Keratinocyte (primary cell): ENCODE data around the gene ENTPD2. TPM values are rescaled to one million over a fixed set of nuclear protein-coding genes. Genes with fewer than 3 reads are reported as not detected.

ENCODE experiments used
- DNase-seq: peaks from one replicate; pipeline ENCODE4 v3.0.0-alpha.2; 2011; ENCODE audit warnings: low read depth, missing footprints, low spot score
- FAIRE-seq: peaks from 2 replicates; lab custom pipeline; 2011; peaks lifted over from hg19 to GRCh38; lab: Jason Lieb, UNC
- H2AFZ ChIP-seq: 2 replicates; pipeline ENCODE4 v1.6.0; 2012; ENCODE audit warnings: low read length, control low read depth, inconsistent platforms; ENCODE audit not compliant: control insufficient read depth
- H3K27ac ChIP-seq: 2 replicates; pipeline ENCODE4 v1.5.1; 2011; ENCODE audit warnings: low read length; ENCODE audit not compliant: control insufficient read depth, insufficient read depth
- H3K27me3 ChIP-seq: 3 replicates; pipeline ENCODE4 v1.6.0; 2011; ENCODE audit warnings: low read length; ENCODE audit not compliant: control insufficient read depth, insufficient read depth; ENCODE audit errors: extremely low read depth
- H3K36me3 ChIP-seq, 2 experiments: 2 replicates in 1 of 2; 3 replicates in 1 of 2; pipeline ENCODE4 v1.5.1; 2011; ENCODE audit warnings: low read length in 2 of 2, mild to moderate bottlenecking in 1 of 2; ENCODE audit not compliant: control insufficient read depth in 2 of 2, insufficient read depth in 2 of 2; ENCODE audit errors: extremely low read depth in 1 of 2
- H3K4me1 ChIP-seq: 3 replicates; pipeline ENCODE4 v1.5.1; 2011; ENCODE audit warnings: low read length; ENCODE audit not compliant: control insufficient read depth, insufficient read depth; ENCODE audit errors: extremely low read depth
- H3K4me2 ChIP-seq: 3 replicates; pipeline ENCODE4 v1.6.0; 2011; ENCODE audit warnings: low read depth, low read length; ENCODE audit not compliant: control insufficient read depth, insufficient read depth; ENCODE audit errors: extremely low read depth
- H3K4me3 ChIP-seq, 3 experiments: fragments of 200-600 bp in 1 of 3; sonication (generic) in 1 of 3; 2 replicates in 2 of 3; 3 replicates in 1 of 3; pipeline ENCODE4 v1.5.1; 2011 to 2016; ENCODE audit warnings: low read length in 3 of 3, mild to moderate bottlenecking in 3 of 3, control low read depth in 2 of 3, inconsistent platforms in 1 of 3, low read depth in 1 of 3, mixed read lengths in 1 of 3, mixed run types in 1 of 3, moderate library complexity in 1 of 3; ENCODE audit not compliant: control insufficient read depth in 2 of 3, insufficient read depth in 2 of 3; ENCODE audit errors: extremely low read depth in 1 of 3
- H3K79me2 ChIP-seq: 2 replicates; pipeline ENCODE4 v1.6.0; 2012; ENCODE audit warnings: low read length; ENCODE audit not compliant: control insufficient read depth, insufficient read depth
- H3K9ac ChIP-seq: 3 replicates; pipeline ENCODE4 v1.6.0; 2011; ENCODE audit warnings: low read length; ENCODE audit not compliant: control insufficient read depth, insufficient read depth; ENCODE audit errors: extremely low read depth
- H3K9me1 ChIP-seq: 3 replicates; pipeline ENCODE4 v1.6.0; 2011; ENCODE audit warnings: low read length; ENCODE audit not compliant: control insufficient read depth, insufficient read depth; ENCODE audit errors: extremely low read depth
- H3K9me3 ChIP-seq: 2 replicates; pipeline ENCODE4 v1.5.1; 2012; ENCODE audit warnings: low read depth, low read length; ENCODE audit not compliant: control insufficient read depth
- H4K20me1 ChIP-seq: 3 replicates; pipeline ENCODE4 v1.6.0; 2011; ENCODE audit warnings: low read length; ENCODE audit not compliant: control insufficient read depth, insufficient read depth; ENCODE audit errors: extremely low read depth
- CTCF ChIP-seq, 3 experiments: IDR thresholded peaks in 1 of 3; conservative IDR thresholded peaks in 1 of 3; optimal IDR thresholded peaks in 1 of 3; 2 replicates in 2 of 3; 3 replicates in 1 of 3; pipeline versions ENCODE3 to v1.5.1; 2011; ENCODE audit warnings: low read length in 3 of 3, mild to moderate bottlenecking in 3 of 3, moderate library complexity in 2 of 3, control low read depth in 1 of 3, inconsistent platforms in 1 of 3; ENCODE audit not compliant: insufficient read depth in 2 of 3; ENCODE audit errors: extremely low read depth in 1 of 3
- EZH2 ChIP-seq: IDR thresholded peaks from one replicate; pipeline ENCODE4 v1.6.1; 2012; ENCODE audit warnings: inconsistent platforms, mild to moderate bottlenecking, low read length, moderate library complexity
- dilution Hi-C: fragments of 300-500 bp; cut with MboI; formaldehyde crosslinking; loops from one replicate; pipeline ENCODE4 v1.7.0; 2020; ENCODE audit warnings: low sequenced_read_pairs; ENCODE audit not compliant: extremely low pct_ligation_motif_present
- polyA plus RNA-seq, 5 experiments: library from polyadenylated mRNA; depleted of rRNA in 3 of 5; stranded (reverse) in 3 of 5; stranded (forward) in 1 of 5; unstranded in 1 of 5; fragments of >200 nt; gene quantifications; 1 replicate in 1 of 5; 2 replicates in 3 of 5; 3 replicates in 1 of 5; pipeline versions ENCODE4 v1.2.1 to v1.2.3, GENCODE V29; 2011 to 2012; ENCODE audit warnings: missing spikeins in 2 of 5, low read depth in 1 of 5, low replicate concordance in 1 of 5

The ENTPD2 gene
- polyA plus RNA-seq, 1 donor (not counting 4 experiments of a cell fraction or from before 2014, with no cell fraction given): 0.52 TPM

- H3K9me3 ChIP-seq: no peaks in the 10 kb centered on the region
- H3K4me3 ChIP-seq: no peak overlapping the region
- no peak for FAIRE-seq
- H3K27me3 ChIP-seq: no peaks in the 10 kb centered on the region
- no peak overlapping the region for H3K27ac ChIP-seq
- no peaks in the 10 kb centered on the region for H3K79me2 ChIP-seq
- no peak overlapping the region for H3K9ac ChIP-seq
- no peak for TF ChIP-seq CTCF (optimal IDR thresholded peaks at IDR 0.05 in 1 of 3, IDR thresholded peaks at IDR 0.05 in 1 of 3, conservative IDR thresholded peaks at IDR 0.05 in 1 of 3; ENCODE audit: extremely low read depth in 1 of 3, insufficient read depth in 2 of 3, low read length in 3 of 3)
- TF ChIP-seq EZH2: no peak
- no peaks in the 10 kb centered on the region for H3K36me3 ChIP-seq
- H4K20me1 ChIP-seq: no peaks in the 10 kb centered on the region
- dilution Hi-C loops: no loop called here
- no peak for DNase-seq
- no peak overlapping the region for H3K4me2 ChIP-seq
- H3K4me1 ChIP-seq: no peaks in the 10 kb centered on the region
- no peaks in the 10 kb centered on the region for H3K9me1 ChIP-seq
- H2AFZ ChIP-seq: no peak overlapping the region
Measured at GRCh38 chr9:137017791-137018497, 35.9 kb downstream of the ENTPD2 start.

GRCh38 chr9:137017071-137017470, 36.8 kb downstream of the ENTPD2 start:
- H3K9me3 ChIP-seq: no peaks in the 10 kb centered on the region
- FAIRE-seq (no peak), DNase-seq (no peak)
- no peak for TF ChIP-seq CTCF (optimal IDR thresholded peaks at IDR 0.05 in 1 of 3, IDR thresholded peaks at IDR 0.05 in 1 of 3, conservative IDR thresholded peaks at IDR 0.05 in 1 of 3; ENCODE audit: extremely low read depth in 1 of 3, insufficient read depth in 2 of 3, low read length in 3 of 3)
- no peak for TF ChIP-seq EZH2
- no peaks in the 10 kb centered on the region for H3K9me1 ChIP-seq
- no peak overlapping the region for H3K27ac ChIP-seq
- dilution Hi-C loops: no loop called here
- H2AFZ ChIP-seq: no peak overlapping the region
- no peaks in the 10 kb centered on the region for H3K27me3 ChIP-seq
- H3K4me1 ChIP-seq: no peaks in the 10 kb centered on the region
- H3K9ac ChIP-seq: no peak overlapping the region
- no peaks in the 10 kb centered on the region for H3K36me3 ChIP-seq
- no peaks in the 10 kb centered on the region for H3K79me2 ChIP-seq
- no peaks in the 10 kb centered on the region for H4K20me1 ChIP-seq
- H3K4me2 ChIP-seq: no peak overlapping the region
- H3K4me3 ChIP-seq: no peak overlapping the region
